ENCODE measurements around the gene MCU. TPM values are rescaled to one million over a fixed set of nuclear protein-coding genes. Genes with fewer than 3 reads are reported as not detected.

Gene MCU
- total RNA-seq, 1 donor from 2014 or later = 51.8 TPM

GRCh38 chr10:72928798-72929197 lies 236.9 kb downstream of the MCU start:
- no peak for DNase-seq (ENCODE audit: low spot score in 2 of 2)
- no peak for FAIRE-seq

- FAIRE-seq (no peak), DNase-seq (ENCODE audit: low spot score in 2 of 2) (no peak)
These were observed 238.3 kb downstream of the MCU start for GRCh38 chr10:72930276-72930675.

- FAIRE-seq (no peak), DNase-seq (ENCODE audit: low spot score in 2 of 2) (no peak)
These were observed 240.5 kb downstream of the MCU start for GRCh38 chr10:72932259-72933015.

- no peak for FAIRE-seq
- DNase-seq (ENCODE audit: low spot score in 2 of 2) = no peak
These were observed 243.4 kb downstream of the MCU start for GRCh38 chr10:72935361-72935760.

Small RNA genes within 50 kb of the gene (small RNA-seq; reads per million reads assigned to genes)
- 0.08 reads per million for gene MIR4676
- gene RF00019 = not detected

Other genes with a start within 250 kb of the MCU start
- 63.6 TPM for gene MICU1, start 66.1 kb upstream of the MCU start, total RNA-seq
- gene OIT3, start 201.6 kb downstream of the MCU start, total RNA-seq = 1.2 TPM

Data from frontal cortex (tissue), 4 donors.